SK-N-SH treated with all-trans-retinoic acid at 6 μM for 48 hours (cell line): ENCODE data around the gene TRAIP.

ENCODE experiments used
- ATAC-seq: fragments of 200-7000 bp; cut with Tn5 transposase; 3 replicates; pipeline ENCODE4 v1.9.1; 2020; ENCODE audit warnings: mild to moderate bottlenecking, moderate library complexity
- ARNTL ChIP-seq: fragments of 450-650 bp; formaldehyde crosslinking; IDR thresholded peaks from 2 replicates; pipeline ENCODE4 v1.5.0; 2020; ENCODE audit warnings: low read depth, mild to moderate bottlenecking, moderate library complexity, borderline replicate concordance
- BACH2 ChIP-seq: fragments of 250-450 bp; sonication (Bioruptor Pico); IDR thresholded peaks from 2 replicates; pipeline ENCODE4 v1.9.0; 2021; ENCODE audit warnings: mild to moderate bottlenecking, borderline replicate concordance
- CSDC2 ChIP-seq: fragments of 250-450 bp; sonication (Bioruptor Pico); IDR thresholded peaks from 2 replicates; pipeline ENCODE4 v1.5.0; 2020; ENCODE audit warnings: mild to moderate bottlenecking, moderate library complexity
- ESRRG ChIP-seq: fragments of 250-450 bp; sonication (Bioruptor Pico); IDR thresholded peaks from 2 replicates; pipeline ENCODE4 v1.6.1; 2021; ENCODE audit warnings: mild to moderate bottlenecking
- GLIS3 ChIP-seq: fragments of 250-450 bp; sonication (Bioruptor Pico); IDR thresholded peaks from 2 replicates; pipeline ENCODE4 v1.5.0; 2020; ENCODE audit warnings: mild to moderate bottlenecking, moderate library complexity
- ISL1 ChIP-seq: fragments of 250-450 bp; sonication (Bioruptor Pico); IDR thresholded peaks from 2 replicates; pipeline ENCODE4 v2.1.2; 2022; ENCODE audit warnings: mild to moderate bottlenecking, moderate library complexity
- OSR1 ChIP-seq: fragments of 250-450 bp; sonication (Bioruptor Pico); IDR thresholded peaks from 2 replicates; pipeline ENCODE4 v1.8.0; 2022; ENCODE audit warnings: moderate library complexity, mild to moderate bottlenecking, inconsistent platforms
- PPARA ChIP-seq: fragments of 250-450 bp; sonication (Bioruptor Pico); IDR thresholded peaks from 2 replicates; pipeline ENCODE4 v1.5.0; 2020; ENCODE audit warnings: mild to moderate bottlenecking, borderline replicate concordance
- RARB ChIP-seq: fragments of 250-450 bp; sonication (Bioruptor Pico); IDR thresholded peaks from 2 replicates; pipeline ENCODE4 v1.8.0; 2021; ENCODE audit warnings: mild to moderate bottlenecking, moderate library complexity
- SNAI2 ChIP-seq: fragments of 250-450 bp; sonication (Bioruptor Pico); IDR thresholded peaks from 2 replicates; pipeline ENCODE4 v1.5.0; 2020; ENCODE audit warnings: mild to moderate bottlenecking, moderate library complexity
- TOX ChIP-seq: fragments of 250-450 bp; sonication (Bioruptor Pico); IDR thresholded peaks from 2 replicates; pipeline ENCODE4 v1.8.0; 2021; ENCODE audit warnings: mild to moderate bottlenecking, moderate library complexity, borderline replicate concordance
- ZC3H10 ChIP-seq: fragments of 250-450 bp; sonication (Bioruptor Pico); IDR thresholded peaks from 2 replicates; pipeline ENCODE4 v1.5.1; 2021; ENCODE audit warnings: mild to moderate bottlenecking, moderate library complexity
- ZNF565 ChIP-seq: fragments of 450-650 bp; formaldehyde crosslinking; conservative IDR thresholded peaks from 2 replicates; pipeline ENCODE4 v1.5.0; 2020; ENCODE audit warnings: low read depth, mild to moderate bottlenecking, moderate library complexity
- ZNF70 ChIP-seq: fragments of 450-650 bp; formaldehyde crosslinking; IDR thresholded peaks from 2 replicates; pipeline ENCODE4 v1.5.0; 2020; ENCODE audit warnings: mild to moderate bottlenecking, moderate library complexity
- ZNF8 ChIP-seq: fragments of 450-650 bp; formaldehyde crosslinking; IDR thresholded peaks from 2 replicates; pipeline ENCODE4 v1.5.0; 2020; ENCODE audit warnings: mild to moderate bottlenecking, moderate library complexity
- TF ChIP-seq, protein P1 (sequence below): fragments of 250-450 bp; sonication (Bioruptor Pico); IDR thresholded peaks from 2 replicates; pipeline ENCODE4 v1.5.1; 2020; ENCODE audit warnings: low read depth, mild to moderate bottlenecking, moderate library complexity
- TF ChIP-seq, protein P2 (sequence below): fragments of 250-450 bp; sonication (Bioruptor Pico); IDR thresholded peaks from 2 replicates; pipeline ENCODE4 v1.5.0; 2020; ENCODE audit warnings: mild to moderate bottlenecking, moderate library complexity
- TF ChIP-seq, protein P3 (sequence below): fragments of 250-450 bp; sonication (Bioruptor Pico); IDR thresholded peaks from 2 replicates; pipeline ENCODE4 v1.8.0; 2020; ENCODE audit warnings: mild to moderate bottlenecking, moderate library complexity, borderline replicate concordance
- TF ChIP-seq, protein P4 (sequence below): fragments of 250-450 bp; sonication (Bioruptor Pico); IDR thresholded peaks from 2 replicates; pipeline ENCODE4 v1.5.1; 2021; ENCODE audit warnings: mild to moderate bottlenecking, moderate library complexity
- TF ChIP-seq, protein P5 (sequence below): fragments of 250-450 bp; sonication (Bioruptor Pico); IDR thresholded peaks from 2 replicates; pipeline ENCODE4 v1.8.0; 2021; ENCODE audit warnings: low read depth, mild to moderate bottlenecking, moderate library complexity, borderline replicate concordance

TRAIP gene

DNA sequence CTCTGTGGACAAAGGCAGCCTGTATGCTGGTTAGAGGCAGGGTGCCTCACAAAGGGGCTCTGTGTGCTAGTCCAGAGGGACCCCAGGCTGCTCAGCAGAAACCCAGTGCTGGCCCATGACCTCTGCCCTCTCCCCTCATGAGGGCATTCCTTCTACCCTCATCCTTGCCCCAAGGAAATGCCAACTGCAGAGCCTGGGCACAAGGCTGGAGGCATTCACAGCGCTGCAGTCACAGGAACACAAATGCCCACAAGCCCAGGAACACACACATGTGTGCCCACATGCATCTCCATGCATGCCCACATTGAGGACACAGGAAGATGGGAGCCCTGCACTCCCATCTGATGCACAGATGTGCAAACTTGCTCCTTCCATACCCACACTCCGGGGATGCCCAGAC is 49.5 kb downstream of the TRAIP start:
- TF ChIP-seq, protein P1, sequence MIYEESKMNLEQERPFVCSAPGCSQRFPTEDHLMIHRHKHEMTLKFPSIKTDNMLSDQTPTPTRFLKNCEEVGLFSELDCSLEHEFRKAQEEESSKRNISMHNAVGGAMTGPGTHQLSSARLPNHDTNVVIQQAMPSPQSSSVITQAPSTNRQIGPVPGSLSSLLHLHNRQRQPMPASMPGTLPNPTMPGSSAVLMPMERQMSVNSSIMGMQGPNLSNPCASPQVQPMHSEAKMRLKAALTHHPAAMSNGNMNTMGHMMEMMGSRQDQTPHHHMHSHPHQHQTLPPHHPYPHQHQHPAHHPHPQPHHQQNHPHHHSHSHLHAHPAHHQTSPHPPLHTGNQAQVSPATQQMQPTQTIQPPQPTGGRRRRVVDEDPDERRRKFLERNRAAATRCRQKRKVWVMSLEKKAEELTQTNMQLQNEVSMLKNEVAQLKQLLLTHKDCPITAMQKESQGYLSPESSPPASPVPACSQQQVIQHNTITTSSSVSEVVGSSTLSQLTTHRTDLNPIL = no peak
- TF ChIP-seq TOX (CRISPR knock-in tag) = no peak
- no peak for TF ChIP-seq ARNTL
- TF ChIP-seq, protein P2, sequence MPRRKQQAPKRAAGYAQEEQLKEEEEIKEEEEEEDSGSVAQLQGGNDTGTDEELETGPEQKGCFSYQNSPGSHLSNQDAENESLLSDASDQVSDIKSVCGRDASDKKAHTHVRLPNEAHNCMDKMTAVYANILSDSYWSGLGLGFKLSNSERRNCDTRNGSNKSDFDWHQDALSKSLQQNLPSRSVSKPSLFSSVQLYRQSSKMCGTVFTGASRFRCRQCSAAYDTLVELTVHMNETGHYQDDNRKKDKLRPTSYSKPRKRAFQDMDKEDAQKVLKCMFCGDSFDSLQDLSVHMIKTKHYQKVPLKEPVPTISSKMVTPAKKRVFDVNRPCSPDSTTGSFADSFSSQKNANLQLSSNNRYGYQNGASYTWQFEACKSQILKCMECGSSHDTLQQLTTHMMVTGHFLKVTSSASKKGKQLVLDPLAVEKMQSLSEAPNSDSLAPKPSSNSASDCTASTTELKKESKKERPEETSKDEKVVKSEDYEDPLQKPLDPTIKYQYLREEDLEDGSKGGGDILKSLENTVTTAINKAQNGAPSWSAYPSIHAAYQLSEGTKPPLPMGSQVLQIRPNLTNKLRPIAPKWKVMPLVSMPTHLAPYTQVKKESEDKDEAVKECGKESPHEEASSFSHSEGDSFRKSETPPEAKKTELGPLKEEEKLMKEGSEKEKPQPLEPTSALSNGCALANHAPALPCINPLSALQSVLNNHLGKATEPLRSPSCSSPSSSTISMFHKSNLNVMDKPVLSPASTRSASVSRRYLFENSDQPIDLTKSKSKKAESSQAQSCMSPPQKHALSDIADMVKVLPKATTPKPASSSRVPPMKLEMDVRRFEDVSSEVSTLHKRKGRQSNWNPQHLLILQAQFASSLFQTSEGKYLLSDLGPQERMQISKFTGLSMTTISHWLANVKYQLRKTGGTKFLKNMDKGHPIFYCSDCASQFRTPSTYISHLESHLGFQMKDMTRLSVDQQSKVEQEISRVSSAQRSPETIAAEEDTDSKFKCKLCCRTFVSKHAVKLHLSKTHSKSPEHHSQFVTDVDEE = no peak
- no peak for TF ChIP-seq ZNF8 (CRISPR knock-in tag)
- TF ChIP-seq, protein P3, sequence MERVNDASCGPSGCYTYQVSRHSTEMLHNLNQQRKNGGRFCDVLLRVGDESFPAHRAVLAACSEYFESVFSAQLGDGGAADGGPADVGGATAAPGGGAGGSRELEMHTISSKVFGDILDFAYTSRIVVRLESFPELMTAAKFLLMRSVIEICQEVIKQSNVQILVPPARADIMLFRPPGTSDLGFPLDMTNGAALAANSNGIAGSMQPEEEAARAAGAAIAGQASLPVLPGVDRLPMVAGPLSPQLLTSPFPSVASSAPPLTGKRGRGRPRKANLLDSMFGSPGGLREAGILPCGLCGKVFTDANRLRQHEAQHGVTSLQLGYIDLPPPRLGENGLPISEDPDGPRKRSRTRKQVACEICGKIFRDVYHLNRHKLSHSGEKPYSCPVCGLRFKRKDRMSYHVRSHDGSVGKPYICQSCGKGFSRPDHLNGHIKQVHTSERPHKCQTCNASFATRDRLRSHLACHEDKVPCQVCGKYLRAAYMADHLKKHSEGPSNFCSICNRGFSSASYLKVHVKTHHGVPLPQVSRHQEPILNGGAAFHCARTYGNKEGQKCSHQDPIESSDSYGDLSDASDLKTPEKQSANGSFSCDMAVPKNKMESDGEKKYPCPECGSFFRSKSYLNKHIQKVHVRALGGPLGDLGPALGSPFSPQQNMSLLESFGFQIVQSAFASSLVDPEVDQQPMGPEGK (CRISPR knock-in tag) = no peak
- TF ChIP-seq, protein P4, sequence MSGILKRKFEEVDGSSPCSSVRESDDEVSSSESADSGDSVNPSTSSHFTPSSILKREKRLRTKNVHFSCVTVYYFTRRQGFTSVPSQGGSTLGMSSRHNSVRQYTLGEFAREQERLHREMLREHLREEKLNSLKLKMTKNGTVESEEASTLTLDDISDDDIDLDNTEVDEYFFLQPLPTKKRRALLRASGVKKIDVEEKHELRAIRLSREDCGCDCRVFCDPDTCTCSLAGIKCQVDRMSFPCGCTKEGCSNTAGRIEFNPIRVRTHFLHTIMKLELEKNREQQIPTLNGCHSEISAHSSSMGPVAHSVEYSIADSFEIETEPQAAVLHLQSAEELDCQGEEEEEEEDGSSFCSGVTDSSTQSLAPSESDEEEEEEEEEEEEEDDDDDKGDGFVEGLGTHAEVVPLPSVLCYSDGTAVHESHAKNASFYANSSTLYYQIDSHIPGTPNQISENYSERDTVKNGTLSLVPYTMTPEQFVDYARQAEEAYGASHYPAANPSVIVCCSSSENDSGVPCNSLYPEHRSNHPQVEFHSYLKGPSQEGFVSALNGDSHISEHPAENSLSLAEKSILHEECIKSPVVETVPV (CRISPR knock-in tag) = no peak
- TF ChIP-seq ZNF70 (CRISPR knock-in tag) = no peak
- no peak for TF ChIP-seq RARB (CRISPR knock-in tag)
- no peak for TF ChIP-seq ISL1 (CRISPR knock-in tag)
- no peak for TF ChIP-seq SNAI2 (CRISPR knock-in tag)
- no peak for TF ChIP-seq ZC3H10 (CRISPR knock-in tag)
- TF ChIP-seq, protein P5, sequence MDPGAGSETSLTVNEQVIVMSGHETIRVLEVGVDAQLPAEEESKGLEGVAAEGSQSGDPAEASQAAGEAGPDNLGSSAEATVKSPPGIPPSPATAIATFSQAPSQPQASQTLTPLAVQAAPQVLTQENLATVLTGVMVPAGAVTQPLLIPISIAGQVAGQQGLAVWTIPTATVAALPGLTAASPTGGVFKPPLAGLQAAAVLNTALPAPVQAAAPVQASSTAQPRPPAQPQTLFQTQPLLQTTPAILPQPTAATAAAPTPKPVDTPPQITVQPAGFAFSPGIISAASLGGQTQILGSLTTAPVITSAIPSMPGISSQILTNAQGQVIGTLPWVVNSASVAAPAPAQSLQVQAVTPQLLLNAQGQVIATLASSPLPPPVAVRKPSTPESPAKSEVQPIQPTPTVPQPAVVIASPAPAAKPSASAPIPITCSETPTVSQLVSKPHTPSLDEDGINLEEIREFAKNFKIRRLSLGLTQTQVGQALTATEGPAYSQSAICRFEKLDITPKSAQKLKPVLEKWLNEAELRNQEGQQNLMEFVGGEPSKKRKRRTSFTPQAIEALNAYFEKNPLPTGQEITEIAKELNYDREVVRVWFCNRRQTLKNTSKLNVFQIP = no peak
- no peak for TF ChIP-seq OSR1 (CRISPR knock-in tag)
- TF ChIP-seq ZNF565 (CRISPR knock-in tag) = no peak
- no peak for ATAC-seq

DNA sequence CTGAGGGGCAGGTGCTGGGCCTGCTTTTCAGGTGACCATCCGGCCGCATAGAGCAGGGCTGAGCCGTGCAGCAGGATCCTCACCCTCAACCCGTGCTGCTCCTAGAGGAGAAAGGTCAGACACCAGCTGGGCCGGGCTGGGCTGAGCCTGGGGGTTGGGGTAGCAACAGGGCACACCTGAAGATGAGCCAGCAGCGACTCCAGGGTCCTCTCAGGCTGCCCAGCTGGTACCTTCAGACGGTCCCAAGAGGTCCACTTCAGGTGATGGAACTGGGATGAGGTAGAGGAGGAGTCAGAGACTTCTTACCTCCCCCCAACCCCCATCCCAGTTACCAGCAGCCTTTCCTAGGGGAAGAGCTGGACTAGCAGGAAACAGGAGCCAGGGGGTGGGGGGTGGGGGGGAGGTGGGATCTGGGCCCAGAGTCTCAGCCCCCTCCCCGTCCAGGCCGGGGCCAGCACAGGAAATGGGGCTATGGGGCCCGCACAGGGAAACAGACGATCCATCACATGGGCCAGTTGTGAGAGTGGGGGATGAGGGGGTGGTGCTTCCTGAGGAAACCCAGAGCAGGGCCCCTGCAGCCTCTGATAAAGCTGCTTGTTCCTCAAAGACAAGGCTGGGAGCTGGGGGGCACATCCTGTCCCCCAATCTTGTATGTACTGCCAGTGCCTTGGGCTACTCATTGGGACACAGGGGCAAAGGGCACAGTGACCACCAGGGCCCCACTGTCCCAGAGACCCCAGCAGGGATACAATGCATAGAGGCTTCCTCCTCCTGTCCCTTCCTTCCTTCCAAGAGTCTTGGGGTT is 50.3 kb downstream of the TRAIP start:
- TF ChIP-seq ZNF70 (CRISPR knock-in tag) (no peak), ARNTL (no peak), PPARA (CRISPR knock-in tag) (no peak), CSDC2 (CRISPR knock-in tag) (no peak), ZNF565 (CRISPR knock-in tag) (no peak), ESRRG (no peak), SNAI2 (CRISPR knock-in tag) (no peak), GLIS3 (CRISPR knock-in tag) (no peak), BACH2 (CRISPR knock-in tag) (no peak), ZNF8 (CRISPR knock-in tag) (no peak)
- TF ChIP-seq, protein P2 = no peak
- TF ChIP-seq, protein P5 = no peak

More for the DNA sequence above, 50.3 kb downstream of the TRAIP start:
- ATAC-seq = no peak
